ENCODE data around the gene NPL.

NPL gene

DNA sequence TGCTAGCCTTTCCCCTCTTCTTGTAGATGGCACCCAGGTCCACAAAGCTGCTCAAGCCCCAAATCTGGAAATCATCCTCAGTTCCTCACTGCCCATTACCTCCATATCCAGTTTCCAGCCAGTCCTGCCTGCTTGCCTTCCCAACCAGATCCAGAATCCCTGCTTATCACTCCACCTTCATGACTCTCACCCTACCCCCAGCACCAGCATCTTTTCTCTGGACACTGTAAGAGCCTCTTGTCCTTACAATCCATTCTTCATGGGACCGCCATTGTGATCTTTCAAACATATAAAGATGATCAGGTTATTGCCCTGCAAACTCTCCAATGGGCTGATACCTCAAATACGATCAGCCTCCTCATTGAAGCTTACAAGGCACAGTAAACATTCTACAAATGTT lies 23.5 kb upstream of the NPL start:
- TF ChIP-seq, protein P1, sequence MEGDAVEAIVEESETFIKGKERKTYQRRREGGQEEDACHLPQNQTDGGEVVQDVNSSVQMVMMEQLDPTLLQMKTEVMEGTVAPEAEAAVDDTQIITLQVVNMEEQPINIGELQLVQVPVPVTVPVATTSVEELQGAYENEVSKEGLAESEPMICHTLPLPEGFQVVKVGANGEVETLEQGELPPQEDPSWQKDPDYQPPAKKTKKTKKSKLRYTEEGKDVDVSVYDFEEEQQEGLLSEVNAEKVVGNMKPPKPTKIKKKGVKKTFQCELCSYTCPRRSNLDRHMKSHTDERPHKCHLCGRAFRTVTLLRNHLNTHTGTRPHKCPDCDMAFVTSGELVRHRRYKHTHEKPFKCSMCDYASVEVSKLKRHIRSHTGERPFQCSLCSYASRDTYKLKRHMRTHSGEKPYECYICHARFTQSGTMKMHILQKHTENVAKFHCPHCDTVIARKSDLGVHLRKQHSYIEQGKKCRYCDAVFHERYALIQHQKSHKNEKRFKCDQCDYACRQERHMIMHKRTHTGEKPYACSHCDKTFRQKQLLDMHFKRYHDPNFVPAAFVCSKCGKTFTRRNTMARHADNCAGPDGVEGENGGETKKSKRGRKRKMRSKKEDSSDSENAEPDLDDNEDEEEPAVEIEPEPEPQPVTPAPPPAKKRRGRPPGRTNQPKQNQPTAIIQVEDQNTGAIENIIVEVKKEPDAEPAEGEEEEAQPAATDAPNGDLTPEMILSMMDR (conservative IDR thresholded peaks at IDR 0.05; ENCODE audit: control insufficient read depth, insufficient read depth, low read depth, low read length), result no peak
- DNase-seq (ENCODE audit: low read depth), result no peak
- no peak overlapping the region for H3K4me3 ChIP-seq (ENCODE audit: control insufficient read depth, low read depth, low read length)

DNA sequence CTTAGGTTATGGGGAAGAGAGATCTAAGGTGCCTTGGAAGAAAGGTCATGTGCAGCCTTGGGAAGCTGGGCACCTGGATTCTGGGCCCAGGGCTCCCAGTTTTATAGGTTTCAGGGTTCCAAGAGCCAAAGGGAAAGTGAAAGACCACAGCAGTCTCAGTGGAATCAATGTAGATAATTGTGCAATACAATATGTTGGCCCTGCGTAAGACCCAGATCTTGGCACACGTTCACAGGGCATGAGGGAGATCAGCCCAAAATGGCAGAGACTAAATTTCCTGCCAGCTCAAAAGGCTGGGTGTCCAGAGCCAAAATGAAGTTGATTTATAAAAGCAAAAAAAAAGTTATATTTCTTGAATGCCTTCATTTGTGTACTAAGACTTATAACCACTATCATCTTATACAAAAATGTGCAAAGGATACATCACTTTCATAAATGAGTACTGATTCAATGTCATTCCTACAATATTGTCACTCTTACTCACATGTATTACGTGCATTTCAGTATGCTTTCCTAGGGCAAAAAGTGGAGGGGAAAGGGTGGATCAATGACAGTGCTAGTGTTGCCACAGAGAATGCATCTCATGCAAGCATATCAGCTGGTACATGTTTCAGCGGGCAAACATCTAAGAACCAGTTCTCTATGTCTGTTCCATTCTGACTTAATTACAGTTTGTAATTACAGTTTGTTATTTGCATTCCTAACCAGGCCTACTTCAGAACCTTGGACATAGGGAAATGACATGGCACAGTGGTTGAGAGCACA lies 22.5 kb upstream of the NPL start:
- TF ChIP-seq, protein P1 (conservative IDR thresholded peaks at IDR 0.05; ENCODE audit: control insufficient read depth, insufficient read depth, low read depth, low read length), result no peak
- no peak for DNase-seq (ENCODE audit: low read depth)
- H3K4me3 ChIP-seq (ENCODE audit: control insufficient read depth, low read depth, low read length), result no peak overlapping the region

DNA sequence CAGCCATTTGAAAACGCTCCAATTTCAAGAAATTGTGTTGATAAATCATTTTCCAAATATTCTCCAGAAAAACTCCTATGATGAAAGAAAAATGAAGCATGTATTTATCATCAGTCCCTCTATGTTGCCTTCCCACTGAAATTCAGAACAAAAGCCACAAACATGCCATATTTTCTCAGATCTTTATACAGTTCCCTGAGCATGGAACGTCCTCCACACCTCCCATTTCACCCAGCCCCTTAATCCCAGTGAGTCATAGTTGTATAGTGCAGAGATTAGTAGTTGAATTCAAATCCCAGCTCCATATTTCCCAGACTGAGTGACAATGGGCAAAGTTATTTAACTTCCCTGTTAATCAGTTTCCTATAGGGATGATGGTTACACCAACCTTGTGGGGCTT lies 20.6 kb upstream of the NPL start:
- no peak overlapping the region for H3K4me3 ChIP-seq (ENCODE audit: control insufficient read depth, low read depth, low read length)
- peak; percentile 32 for DNase-seq (ENCODE audit: low read depth)
- TF ChIP-seq, protein P1 (conservative IDR thresholded peaks at IDR 0.05; ENCODE audit: control insufficient read depth, insufficient read depth, low read depth, low read length), result no peak

DNA sequence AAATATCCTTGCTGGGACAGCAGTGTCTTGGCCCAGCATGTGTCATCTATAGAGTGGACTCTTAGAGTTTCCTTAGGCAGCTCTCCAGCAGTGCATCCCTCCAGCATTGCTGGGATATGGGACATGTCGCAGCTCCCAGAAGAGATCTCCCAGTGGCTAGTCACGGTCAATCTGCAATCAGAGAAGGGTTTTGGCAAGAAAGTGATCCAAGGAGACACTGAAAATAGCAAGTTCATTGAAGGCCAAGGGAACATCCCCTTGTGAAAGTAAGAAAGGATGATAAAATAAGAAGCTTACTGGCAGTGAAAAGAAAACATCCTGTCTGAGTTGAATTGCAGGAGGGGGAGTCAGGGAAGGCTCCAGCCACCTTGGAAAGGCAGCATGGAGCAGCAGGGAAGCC lies 19.3 kb upstream of the NPL start:
- TF ChIP-seq, protein P1 (conservative IDR thresholded peaks at IDR 0.05; ENCODE audit: control insufficient read depth, insufficient read depth, low read depth, low read length), result no peak
- H3K4me3 ChIP-seq (ENCODE audit: control insufficient read depth, low read depth, low read length), result no peak overlapping the region
- DNase-seq (ENCODE audit: low read depth), result no peak

DNA sequence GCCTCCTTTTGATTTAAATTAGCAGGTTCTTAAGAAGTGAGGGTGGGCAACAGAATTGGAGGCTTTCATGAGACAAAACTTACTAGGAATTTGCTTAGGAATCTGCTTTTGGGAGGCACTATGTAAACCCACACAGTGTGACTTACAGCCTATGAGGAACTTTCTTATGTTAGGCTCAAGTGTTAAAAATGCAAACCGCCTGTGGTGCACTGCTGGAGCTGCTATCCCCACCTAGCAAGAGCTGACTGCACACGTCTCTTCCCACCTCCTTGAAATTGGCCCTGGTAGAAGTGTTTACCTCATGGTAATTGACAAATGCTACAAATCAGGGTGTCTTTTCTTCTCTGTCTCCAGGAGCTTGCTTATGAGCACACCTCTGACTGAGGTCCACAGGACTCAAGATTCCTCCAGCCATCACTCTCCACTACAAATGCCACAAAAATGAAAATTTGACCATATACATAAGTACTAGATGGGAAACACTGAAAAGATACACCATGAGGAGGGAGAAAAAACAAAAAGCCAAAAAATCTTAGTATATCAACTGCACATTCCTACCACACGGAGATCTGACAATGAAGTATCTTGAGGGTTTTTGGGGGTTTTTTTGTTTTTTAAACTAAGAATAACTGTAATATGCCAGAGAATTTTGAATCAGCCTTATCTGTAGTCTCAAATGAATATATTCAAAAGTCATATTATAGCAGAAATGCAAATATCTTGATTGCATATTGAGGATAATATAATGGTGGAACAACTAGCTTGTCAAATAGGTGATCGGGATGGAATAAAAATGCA lies 18.2 kb upstream of the NPL start:
- H3K4me3 ChIP-seq (ENCODE audit: control insufficient read depth, low read depth, low read length), result no peak overlapping the region
- no peak for DNase-seq (ENCODE audit: low read depth)
- TF ChIP-seq, protein P1 (conservative IDR thresholded peaks at IDR 0.05; ENCODE audit: control insufficient read depth, insufficient read depth, low read depth, low read length), result peak; percentile 27

DNA sequence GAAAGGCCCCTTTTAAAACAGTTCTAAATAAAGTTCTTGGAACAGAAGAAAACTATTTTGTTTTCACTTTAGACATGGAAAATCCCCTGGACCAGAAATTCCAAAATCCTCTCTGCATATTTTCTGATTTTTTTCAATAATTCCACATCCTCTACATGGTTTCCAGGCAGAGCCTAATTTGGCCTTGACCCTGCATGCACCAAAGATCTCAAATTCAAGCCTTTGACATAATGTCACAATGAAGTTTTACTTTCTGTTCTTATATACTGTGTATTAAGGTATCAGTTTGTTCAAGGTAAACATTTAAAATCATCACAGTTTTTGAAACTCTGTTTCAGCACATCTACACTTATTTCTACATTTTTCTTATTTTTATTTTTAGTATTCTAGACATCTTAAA lies 12.2 kb upstream of the NPL start:
- no peak for DNase-seq (ENCODE audit: low read depth)
- no peak overlapping the region for H3K4me3 ChIP-seq (ENCODE audit: control insufficient read depth, low read depth, low read length)
- TF ChIP-seq, protein P1 (conservative IDR thresholded peaks at IDR 0.05; ENCODE audit: control insufficient read depth, insufficient read depth, low read depth, low read length), result no peak

Measured in fibroblast of mammary gland (primary cell).